HFFc6 (cell line): ENCODE data around the gene TEK. TPM values are rescaled to one million over a fixed set of nuclear protein-coding genes. Genes with fewer than 3 reads are reported as not detected.

Experiments used
- DNase-seq: peaks from one replicate; pipeline ENCODE4 v3.0.0-alpha.2; 2018
- H3K27ac Mint-ChIP-seq: 2 replicates; pipeline ENCODE4 v1.8.0; 2020; ENCODE audit warnings: mild to moderate bottlenecking, mixed read lengths
- H3K27me3 Mint-ChIP-seq: 2 replicates; pipeline ENCODE4 v1.8.0; 2021; ENCODE audit warnings: mild to moderate bottlenecking, moderate library complexity, mixed read lengths; ENCODE audit not compliant: insufficient read depth
- H3K36me3 Mint-ChIP-seq: 2 replicates; pipeline ENCODE4 v1.8.0; 2021; ENCODE audit warnings: low read depth, mixed read lengths
- H3K4me1 Mint-ChIP-seq: 2 replicates; pipeline ENCODE4 v1.8.0; 2020; ENCODE audit warnings: low read depth, mixed read lengths
- H3K4me3 Mint-ChIP-seq: 2 replicates; pipeline ENCODE4 v1.8.0; 2020; ENCODE audit warnings: mild to moderate bottlenecking, moderate library complexity, mixed read lengths
- H3K9me3 Mint-ChIP-seq: 2 replicates; pipeline ENCODE4 v1.8.0; 2020; ENCODE audit warnings: mild to moderate bottlenecking, mixed read lengths
- CTCF ChIP-seq: fragments of 200-600 bp; sonication (generic); IDR thresholded peaks from 2 replicates; pipeline ENCODE4 v1.5.0; 2021; ENCODE audit warnings: antibody characterized with exemption, mild to moderate bottlenecking
- total RNA-seq, 6 experiments: library from RNA; stranded (reverse); fragmentation: NEBNext Ultra II Directional; extraction: Animal tissue kit (Norgen Biotek cat#: 25700); gene quantifications; 2 replicates in 1 of 6; 3 replicates in 5 of 6; pipeline ENCODE4 v1.2.3, GENCODE V29; 2021

TEK gene
- total RNA-seq, 6 experiments from 2014 or later = 2.0 to 10.0 (median 8.5) TPM

- H3K36me3 Mint-ChIP-seq = no peaks in the 10 kb centered on the region; the same call in 1 of the 2 replicates
- no peak for TF ChIP-seq CTCF
- no peak for DNase-seq
Measured at GRCh38 chr9:27131731-27132130, 22.7 kb downstream of the TEK start.

GRCh38 chr9:27133817-27134216, 24.8 kb downstream of the TEK start:
- DNase-seq = no peak
- Mint-ChIP-seq H3K4me1 (peaks cover 39% of the 10 kb centered on the region), H3K27ac (no peak overlapping the region; the same call in 1 of the 2 replicates), H3K36me3 (peaks cover 10% of the 10 kb centered on the region; the same call in 1 of the 2 replicates), H3K4me3 (peak overlapping the region; percentile 11; the same call in 1 of the 2 replicates), H3K27me3 (peaks cover 2% of the 10 kb centered on the region; the same call in 1 of the 2 replicates), H3K9me3 (peaks cover 7% of the 10 kb centered on the region)
- no peak for TF ChIP-seq CTCF

More at GRCh38 chr9:27131731-27132130, 22.7 kb downstream of the TEK start:
- Mint-ChIP-seq H3K27ac (no peak overlapping the region), H3K9me3 (no peaks in the 10 kb centered on the region), H3K27me3 (no peaks in the 10 kb centered on the region; the same call in 1 of the 2 replicates), H3K4me1 (peaks cover 52% of the 10 kb centered on the region), H3K4me3 (no peak overlapping the region)

- Mint-ChIP-seq H3K4me3 (peak overlapping the region; percentile 41; the same call in 1 of the 2 replicates), H3K4me1 (peaks cover 58% of the 10 kb centered on the region; the same call in 1 of the 2 replicates), H3K27ac (no peak overlapping the region; the same call in 1 of the 2 replicates), H3K27me3 (peaks cover 4% of the 10 kb centered on the region), H3K36me3 (peaks cover 14% of the 10 kb centered on the region; the same call in 1 of the 2 replicates), H3K9me3 (peaks cover 7% of the 10 kb centered on the region)
- TF ChIP-seq CTCF = no peak
- no peak for DNase-seq
Measured at GRCh38 chr9:27142299-27142930, 33.4 kb downstream of the TEK start.

- Mint-ChIP-seq H3K4me1 (peaks cover 69% of the 10 kb centered on the region), H3K27ac (no peak overlapping the region; the same call in 1 of the 2 replicates), H3K36me3 (peaks cover 8% of the 10 kb centered on the region; the same call in 1 of the 2 replicates), H3K4me3 (no peak overlapping the region), H3K9me3 (no peaks in the 10 kb centered on the region), H3K27me3 (peaks cover 4% of the 10 kb centered on the region)
- no peak for TF ChIP-seq CTCF
- no peak for DNase-seq
Measured at GRCh38 chr9:27145143-27145542, 36.1 kb downstream of the TEK start.

- Mint-ChIP-seq H3K27ac (no peak overlapping the region), H3K4me1 (peaks cover 70% of the 10 kb centered on the region), H3K4me3 (no peak overlapping the region), H3K27me3 (peaks cover 2% of the 10 kb centered on the region; the same call in 1 of the 2 replicates), H3K9me3 (no peaks in the 10 kb centered on the region), H3K36me3 (peaks cover 4% of the 10 kb centered on the region; the same call in 1 of the 2 replicates)
- DNase-seq = no peak
- TF ChIP-seq CTCF = no peak
Measured at GRCh38 chr9:27149651-27150050, 40.6 kb downstream of the TEK start.
